Esophagus muscularis mucosa (tissue), 3 donors: ENCODE results near the gene PCDHGB1.

Source experiments
- CTCF ChIP-seq, 3 experiments: fragments of 200-600 bp in 2 of 3; fragments of 450-650 bp in 1 of 3; sonication (generic) in 2 of 3; IDR thresholded peaks; one replicate each; pipeline ENCODE4 v1.5.1; 2017 to 2019; ENCODE audit warnings: antibody characterized with exemption in 3 of 3, mild to moderate bottlenecking in 2 of 3, moderate library complexity in 1 of 3
- EP300 ChIP-seq: sonication (generic); formaldehyde crosslinking; IDR thresholded peaks from one replicate; pipeline ENCODE4 v1.6.1; 2017; ENCODE audit warnings: antibody characterized with exemption

GRCh38 chr5:141392429-141393198 lies 42.7 kb downstream of the PCDHGB1 start, which contains the start of gene PCDHGA8:
- TF ChIP-seq CTCF (IDR thresholded peaks at IDR 0.05) (no peak), EP300 (no peak)
